Measurements from ENCODE around the gene ARMH1. TPM values are rescaled to one million over a fixed set of nuclear protein-coding genes. Genes with fewer than 3 reads are reported as not detected.
"Not testable (repeated sequence)": the region's sequence is repeated elsewhere in the genome, so short reads cannot be mapped to it uniquely, and the experiment has no call there.

ARMH1 gene
- total RNA-seq, 2 experiments from 2014 or later, result 20.8 to 21.2 TPM

DNA sequence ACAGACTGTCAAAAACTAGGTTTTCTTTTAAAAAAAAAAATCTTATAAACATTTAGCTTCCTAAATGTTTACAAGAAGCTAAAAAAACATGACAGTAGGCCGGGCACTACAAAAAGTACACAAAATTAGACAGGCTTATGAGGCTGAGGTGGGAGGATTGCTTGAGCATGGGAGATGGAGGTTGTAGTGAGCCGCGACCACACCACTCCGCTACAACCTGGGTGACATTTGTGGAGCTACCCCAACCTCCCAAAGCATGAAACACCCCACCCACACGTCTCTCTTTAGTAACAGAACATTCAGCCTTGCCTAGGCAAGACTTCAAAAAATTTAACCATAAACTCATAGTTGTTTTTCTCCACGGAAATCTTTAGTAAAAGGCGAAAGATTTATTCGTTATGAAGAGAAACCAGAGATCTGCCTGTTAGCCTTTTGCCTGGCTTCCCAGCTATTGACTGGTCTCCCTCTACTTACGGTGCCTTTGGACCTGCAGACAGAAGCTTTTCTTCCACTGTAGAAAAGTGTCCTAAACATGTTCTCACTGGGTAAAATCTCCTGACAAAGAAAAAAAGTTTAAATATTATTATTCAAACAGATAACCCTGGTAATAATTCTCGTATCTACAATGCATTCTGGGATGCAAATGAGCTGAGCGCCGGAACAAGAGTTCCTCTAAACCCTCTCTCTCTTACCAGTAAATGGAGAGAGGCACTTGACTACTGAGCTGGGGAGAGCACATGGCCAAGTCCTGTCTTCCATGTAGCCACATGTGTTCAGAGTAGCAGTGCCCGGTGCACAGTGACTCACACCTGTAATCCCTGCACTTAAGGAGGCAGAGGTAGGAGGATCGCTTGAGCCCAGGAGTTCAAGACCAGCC is 47.2 kb downstream of the ARMH1 start:
- ChIA-PET POLR2A (interaction anchor here (0.6 to 14.2 kb wide), 77 partner anchors 10 to 965 kb away, joined by 3 to 785 read pairs (median 6); partner anchors contain the start of genes AKR1A1, ARMH1, BEST4 and BTBD19), CTCF (interaction anchor here (0.7 to 4.0 kb wide), 11 partner anchors 9 to 504 kb away, joined by 3 to 59 read pairs (median 5); partner anchors contain the start of genes PLK3, RNU5D-1 and UROD)
- Mint-ChIP-seq H3K36me3 (ENCODE audit: low read depth) (no peaks in the 10 kb centered on the region), H3K9me3 (no peaks in the 10 kb centered on the region), H3K4me1 (peaks cover 71% of the 10 kb centered on the region), H3K4me3 (peak overlapping the region; percentile 52), H3K27me3 (no peaks in the 10 kb centered on the region), H3K27ac (peak overlapping the region; percentile 94)
- DNase-seq, result peak; percentile 87

GRCh38 chr1:44723064-44723463 is 48.5 kb downstream of the ARMH1 start:
- POLR2A ChIA-PET, result interaction anchor here (2.1 to 14.2 kb wide), 10 partner anchors 9 to 617 kb away, joined by 14 to 785 read pairs (median 53); partner anchors contain the start of genes BEST4, BTBD19, EIF2B3 and KIF2C
- Mint-ChIP-seq H3K9me3 (no peaks in the 10 kb centered on the region), H3K4me3 (peak overlapping the region; percentile 55), H3K36me3 (ENCODE audit: low read depth) (no peaks in the 10 kb centered on the region), H3K4me1 (peaks cover 68% of the 10 kb centered on the region), H3K27ac (peak overlapping the region; percentile 79), H3K27me3 (peaks cover 4% of the 10 kb centered on the region)
- peak; percentile 35 for DNase-seq
- CTCF ChIA-PET, result interaction anchor here (1.1 to 1.6 kb wide), 2 partner anchors 8 to 62 kb away, joined by 3 read pairs; no protein-coding TSS in a partner anchor

- Mint-ChIP-seq H3K27me3 (peaks cover 4% of the 10 kb centered on the region), H3K27ac (peak overlapping the region; percentile 79), H3K36me3 (ENCODE audit: low read depth) (no peaks in the 10 kb centered on the region), H3K9me3 (no peaks in the 10 kb centered on the region), H3K4me1 (peaks cover 65% of the 10 kb centered on the region), H3K4me3 (peak overlapping the region; percentile 55)
- ChIA-PET POLR2A (interaction anchor here (1.2 to 14.2 kb wide), 9 partner anchors 8 to 617 kb away, joined by 4 to 785 read pairs (median 54); partner anchors contain the start of genes BEST4, BTBD19, KIF2C and MUTYH), CTCF (interaction anchor here (1.1 kb wide), 1 partner anchor 8 kb away, joined by 3 read pairs; no protein-coding TSS in a partner anchor)
- no peak for DNase-seq
Measured at GRCh38 chr1:44723496-44724295, 49.2 kb downstream of the ARMH1 start.

GRCh38 chr1:44724296-44724954 is 49.9 kb downstream of the ARMH1 start:
- Mint-ChIP-seq H3K9me3 (no peaks in the 10 kb centered on the region), H3K4me1 (peaks cover 63% of the 10 kb centered on the region), H3K36me3 (ENCODE audit: low read depth) (no peaks in the 10 kb centered on the region), H3K27ac (peak overlapping the region; percentile 70), H3K4me3 (peak overlapping the region; percentile 51), H3K27me3 (peaks cover 4% of the 10 kb centered on the region)
- no peak for DNase-seq
- ChIA-PET POLR2A (interaction anchor here (0.7 to 14.2 kb wide), 7 partner anchors 7 to 97 kb away, joined by 3 to 785 read pairs (median 16); partner anchors contain the start of genes BEST4, BTBD19, RNU5D-1 and RPS8), CTCF (no interaction called here)

- DNase-seq, result no peak
- Mint-ChIP-seq H3K36me3 (ENCODE audit: low read depth) (no peaks in the 10 kb centered on the region), H3K4me1 (peaks cover 61% of the 10 kb centered on the region), H3K4me3 (peak overlapping the region; percentile 51), H3K27me3 (peaks cover 4% of the 10 kb centered on the region), H3K9me3 (no peaks in the 10 kb centered on the region), H3K27ac (peak overlapping the region; percentile 70)
- ChIA-PET POLR2A (interaction anchor here (0.7 to 14.2 kb wide), 8 partner anchors 15 to 96 kb away, joined by 3 to 454 read pairs (median 10); partner anchors contain the start of genes BEST4, BTBD19 and RPS8), CTCF (no interaction called here)
Measured at GRCh38 chr1:44724955-44725698, 50.6 kb downstream of the ARMH1 start.

DNA sequence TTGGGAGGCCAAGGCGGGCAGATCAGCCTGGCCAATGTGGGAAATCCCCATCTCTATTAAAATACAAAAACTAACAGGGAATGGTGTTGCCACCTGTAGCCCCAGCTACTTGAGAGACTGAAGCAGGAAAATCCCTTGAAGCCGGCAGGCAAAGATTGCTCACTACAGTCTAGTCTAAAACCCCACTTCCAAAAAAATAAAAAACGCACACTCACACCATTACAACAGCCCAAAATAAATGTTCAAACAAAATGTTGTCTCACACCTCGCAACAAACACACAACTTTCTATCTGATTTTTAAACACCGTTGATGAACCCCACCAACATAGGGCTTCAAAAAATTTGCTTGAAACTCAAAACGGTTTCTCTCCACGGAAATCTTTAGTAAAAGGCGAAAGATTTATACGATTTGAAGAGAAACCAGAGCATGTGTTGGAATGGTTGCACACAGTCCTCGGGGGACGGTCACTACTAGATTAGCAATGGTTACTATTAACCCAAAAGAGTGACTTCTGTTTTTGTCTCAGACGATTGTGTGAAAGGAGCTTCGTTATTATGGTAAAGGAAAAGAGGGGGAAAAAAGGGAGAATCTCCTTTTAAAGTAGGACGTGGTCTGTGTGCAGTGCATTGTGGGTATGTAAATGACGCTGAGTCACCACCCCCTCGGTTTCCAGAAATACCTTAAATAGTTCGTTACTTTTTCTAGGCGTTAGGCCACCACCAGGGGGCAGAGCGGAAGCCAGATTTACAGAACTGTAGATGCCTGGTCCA is 56.4 kb downstream of the ARMH1 start, which contains the start of gene RNU5D-1:
RNU5D-1 (minus strand) TSS at position 430 of the 772 bp plus-strand sequence.
- peak within 1 kb of the TSS; percentile 62 for H3K4me3 Mint-ChIP-seq
- ChIA-PET POLR2A (interaction anchor here (0.6 to 14.2 kb wide), 48 partner anchors 12 to 955 kb away, joined by 3 to 785 read pairs (median 8); partner anchors contain the start of genes AKR1A1, ARMH1, BEST4 and BTBD19), CTCF (interaction anchor here (0.6 to 4.5 kb wide), 32 partner anchors 8 to 1010 kb away, joined by 3 to 59 read pairs (median 6); partner anchors contain the start of genes BEST4, BTBD19, DYNLT4 and HECTD3)
- H3K27ac Mint-ChIP-seq, result peak within 1 kb of the TSS; percentile 99
- no peaks in the 10 kb centered on the region for H3K9me3 Mint-ChIP-seq
- peaks cover 4% of the 10 kb centered on the region for H3K27me3 Mint-ChIP-seq
- H3K36me3 Mint-ChIP-seq (ENCODE audit: low read depth), result no peaks in the 10 kb centered on the region
- DNase-seq, result peak; percentile 95
- peaks cover 35% of the 10 kb centered on the region for H3K4me1 Mint-ChIP-seq

GRCh38 chr1:44733365-44733764 is 58.9 kb downstream of the ARMH1 start:
- H3K27ac Mint-ChIP-seq, result no peak overlapping the region
- no peak for DNase-seq
- no peaks in the 10 kb centered on the region for H3K36me3 Mint-ChIP-seq (ENCODE audit: low read depth)
- H3K4me1 Mint-ChIP-seq, result peaks cover 30% of the 10 kb centered on the region
- H3K27me3 Mint-ChIP-seq, result peaks cover 3% of the 10 kb centered on the region
- no peaks in the 10 kb centered on the region for H3K9me3 Mint-ChIP-seq
- CTCF ChIA-PET, result interaction anchor here (0.8 to 1.5 kb wide), 3 partner anchors 16 to 570 kb away, joined by 3 to 4 read pairs (median 4); partner anchors contain the start of gene PLK3
- POLR2A ChIA-PET, result interaction anchor here (5.0 to 14.2 kb wide), 5 partner anchors 11 to 87 kb away, joined by 58 to 785 read pairs (median 229); partner anchors contain the start of genes BEST4, KIF2C and RPS8
- no peak overlapping the region for H3K4me3 Mint-ChIP-seq

- no peaks in the 10 kb centered on the region for H3K36me3 Mint-ChIP-seq (ENCODE audit: low read depth)
- DNase-seq, result no peak
- POLR2A ChIA-PET, result interaction anchor here (5.0 to 14.2 kb wide), 5 partner anchors 10 to 86 kb away, joined by 58 to 785 read pairs (median 229); partner anchors contain the start of genes BEST4, KIF2C and RPS8
- H3K4me3 Mint-ChIP-seq, result no peak overlapping the region
- H3K27me3 Mint-ChIP-seq, result peaks cover 3% of the 10 kb centered on the region
- no peak overlapping the region for H3K27ac Mint-ChIP-seq
- CTCF ChIA-PET, result interaction anchor here (1.5 kb wide), 1 partner anchor 16 kb away, joined by 3 read pairs; no protein-coding TSS in a partner anchor
- no peaks in the 10 kb centered on the region for H3K9me3 Mint-ChIP-seq
- peaks cover 31% of the 10 kb centered on the region for H3K4me1 Mint-ChIP-seq
Measured at GRCh38 chr1:44733784-44734183, 59.3 kb downstream of the ARMH1 start.

- POLR2A ChIA-PET, result interaction anchor here (0.9 to 11.1 kb wide), 4 partner anchors 17 to 84 kb away, joined by 3 to 785 read pairs (median 11); partner anchors contain the start of genes BTBD19 and RPS8
- H3K36me3 Mint-ChIP-seq (ENCODE audit: low read depth), result peaks cover 18% of the 10 kb centered on the region
- peaks cover 30% of the 10 kb centered on the region for H3K4me1 Mint-ChIP-seq
- H3K27ac Mint-ChIP-seq, result no peak overlapping the region
- DNase-seq, result no peak
- peaks cover 3% of the 10 kb centered on the region for H3K27me3 Mint-ChIP-seq
- CTCF ChIA-PET, result interaction anchor here (0.9 kb wide), 1 partner anchor 14 kb away, joined by 6 read pairs; no protein-coding TSS in a partner anchor
- no peaks in the 10 kb centered on the region for H3K9me3 Mint-ChIP-seq
- H3K4me3 Mint-ChIP-seq, result no peak overlapping the region
Measured at GRCh38 chr1:44735992-44736391, 61.5 kb downstream of the ARMH1 start.

GRCh38 chr1:44738953-44739306 is 64.4 kb downstream of the ARMH1 start:
- DNase-seq, H3K27me3 Mint-ChIP-seq, CTCF ChIA-PET, H3K9me3 Mint-ChIP-seq: not testable (repeated sequence)
- H3K27ac Mint-ChIP-seq, result peak overlapping the region; percentile 84
- H3K4me1 Mint-ChIP-seq, result peaks cover 39% of the 10 kb centered on the region
- peak overlapping the region; percentile 91 for H3K4me3 Mint-ChIP-seq
- POLR2A ChIA-PET, result interaction anchor here (0.6 to 10.3 kb wide), 7 partner anchors 8 to 80 kb away, joined by 3 to 174 read pairs (median 5); partner anchors contain the start of genes RNU5D-1 and RPS8
- H3K36me3 Mint-ChIP-seq (ENCODE audit: low read depth), result peaks cover 37% of the 10 kb centered on the region

Data from activated CD4-positive, alpha-beta memory T cell treated with anti-CD3 and anti-CD28 coated beads, Interleukin-2, amount 10 ng/mL, durations not matched to agents 7 days and 5 days (primary cell).